GM21723 (cell line): ENCODE data around the gene LSM3.
A peak's percentile ranks its signal among the peaks of the same experiment; 100 is the strongest.

Experiments
- ATAC-seq: cut with Tn5 transposase; IDR thresholded peaks from one replicate; pipeline ENCODE4 v1.9.1; 2021; ENCODE audit warnings: mild to moderate bottlenecking, moderate library complexity; ENCODE audit not compliant: unreplicated experiment

Gene LSM3

DNA sequence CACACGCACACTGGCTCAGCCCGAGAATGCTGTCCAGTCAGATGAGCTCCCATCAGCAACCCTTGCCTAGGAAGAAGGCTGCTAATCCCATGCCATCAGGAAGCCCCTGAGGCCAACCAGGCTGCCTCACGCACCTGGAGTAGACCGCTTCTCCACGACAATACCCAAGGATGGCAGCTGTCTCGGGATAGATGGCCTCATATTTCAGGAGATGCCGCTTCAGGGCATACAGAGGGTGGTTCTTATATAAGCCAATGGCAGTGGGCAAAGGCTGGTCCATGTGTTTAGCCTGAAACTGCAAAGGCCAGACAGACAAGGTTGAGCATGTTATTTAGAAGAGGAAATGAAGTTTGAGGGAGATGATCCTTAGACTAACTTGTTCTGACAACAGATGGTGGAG lies 22.4 kb upstream of the LSM3 start:
- no peak for ATAC-seq

DNA sequence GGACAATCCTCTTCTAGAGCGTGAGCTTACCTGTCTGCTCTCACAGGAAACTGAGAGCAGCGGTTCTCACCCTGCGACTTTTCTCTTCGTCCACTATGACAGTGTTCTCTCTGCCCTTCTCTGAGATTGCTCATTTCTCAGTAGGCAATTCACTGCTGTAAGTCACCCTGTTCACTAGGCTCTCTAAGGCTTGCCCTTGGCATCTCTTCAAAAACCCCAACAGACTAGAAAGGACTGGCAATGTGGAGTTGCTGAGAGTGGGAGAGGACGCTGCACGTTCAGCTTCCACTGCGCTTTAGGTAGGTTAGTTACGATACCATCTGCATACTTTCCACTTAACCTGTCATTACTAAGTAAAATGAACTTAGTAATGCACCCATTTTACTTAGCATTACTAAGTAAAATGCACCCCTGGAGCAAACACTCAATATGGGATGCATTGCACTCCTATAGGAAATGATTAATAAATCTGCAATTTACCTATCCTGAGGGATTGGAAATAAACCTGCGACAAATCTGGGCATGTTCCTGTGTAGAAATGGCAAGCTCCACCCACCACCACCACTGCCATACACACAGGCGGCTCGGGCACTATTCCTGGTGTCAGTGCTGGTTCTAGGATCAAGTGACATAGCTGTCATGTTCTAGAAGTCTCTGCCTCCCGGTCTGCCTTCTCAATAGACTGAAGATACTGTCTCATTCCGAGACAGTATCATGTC lies 21.6 kb upstream of the LSM3 start:
- ATAC-seq = no peak

DNA sequence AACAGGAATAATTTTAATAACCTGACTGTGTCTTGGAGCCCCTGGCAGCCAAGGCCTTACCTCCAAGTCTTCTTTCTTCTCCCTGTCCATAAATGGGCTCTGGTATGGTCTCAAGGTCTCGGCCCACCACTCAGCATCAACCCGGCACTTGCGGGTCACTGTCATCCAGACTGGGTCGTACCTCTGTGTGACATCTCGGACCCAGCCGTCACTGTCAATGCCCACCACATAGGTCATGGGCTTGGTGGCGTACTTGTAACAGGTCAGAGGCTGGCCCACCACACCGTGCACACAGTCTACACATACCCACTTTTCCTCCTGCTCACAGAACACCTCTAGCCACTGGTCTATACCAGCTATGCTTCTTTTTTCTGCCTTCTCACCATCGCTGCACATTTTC lies 20.7 kb upstream of the LSM3 start:
- ATAC-seq = no peak

DNA sequence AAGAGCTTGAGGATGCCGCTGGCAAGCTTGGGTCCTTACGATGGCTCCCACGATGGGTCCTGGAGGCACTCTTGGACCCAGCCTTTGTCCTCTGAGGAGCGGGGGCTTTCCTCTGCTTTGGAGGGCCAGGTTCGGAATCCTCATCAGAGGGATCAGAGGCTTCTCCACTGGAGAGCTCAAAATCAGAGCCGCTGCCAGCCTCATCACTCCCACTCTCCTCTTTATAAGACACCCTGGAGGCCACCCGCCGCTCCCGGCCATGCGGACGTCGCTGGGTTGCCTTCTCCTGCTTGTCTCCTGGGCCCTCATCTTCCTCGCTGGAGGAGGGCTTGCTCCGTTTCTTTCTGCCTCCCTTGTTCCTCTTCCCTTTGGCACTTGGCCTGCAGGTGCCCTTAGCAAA lies 20.2 kb upstream of the LSM3 start:
- no peak for ATAC-seq

DNA sequence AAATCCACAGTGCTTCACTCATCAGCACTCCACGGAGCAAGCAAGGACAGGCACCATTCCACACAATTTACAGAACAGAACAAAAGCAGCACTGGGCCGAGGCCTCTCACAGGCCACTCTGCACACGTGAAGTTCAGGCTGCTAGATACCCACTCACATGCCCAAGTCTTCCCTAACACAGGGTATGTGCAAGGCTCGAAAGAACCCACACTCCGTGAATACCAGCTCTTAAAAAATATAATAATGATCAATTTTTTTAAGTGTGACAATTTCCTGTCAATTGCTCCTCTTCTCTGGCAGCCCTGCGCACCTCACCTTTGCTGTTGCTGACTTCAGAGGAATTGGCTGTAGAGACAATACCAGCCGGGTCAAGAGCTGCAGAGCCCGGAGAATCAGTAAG lies 19.2 kb upstream of the LSM3 start:
- no peak for ATAC-seq

DNA sequence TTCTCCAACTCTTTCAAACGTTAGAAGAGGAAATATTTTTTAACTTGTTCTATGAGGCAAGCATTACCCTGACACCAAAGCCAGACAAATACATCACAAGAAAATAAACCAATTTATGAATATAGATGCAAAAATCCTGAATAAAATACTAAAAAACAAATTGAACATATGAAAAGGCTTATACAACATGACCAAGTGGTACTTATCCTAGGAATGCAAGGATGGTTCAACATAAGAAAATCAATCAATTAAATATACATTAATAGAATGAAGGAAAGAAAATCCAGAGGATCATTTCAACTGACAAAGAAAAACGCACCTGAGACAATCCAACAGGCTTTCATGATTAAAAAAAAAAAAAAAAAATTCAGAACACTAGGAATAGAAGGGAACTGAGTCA lies 17.3 kb upstream of the LSM3 start:
- no peak for ATAC-seq

DNA sequence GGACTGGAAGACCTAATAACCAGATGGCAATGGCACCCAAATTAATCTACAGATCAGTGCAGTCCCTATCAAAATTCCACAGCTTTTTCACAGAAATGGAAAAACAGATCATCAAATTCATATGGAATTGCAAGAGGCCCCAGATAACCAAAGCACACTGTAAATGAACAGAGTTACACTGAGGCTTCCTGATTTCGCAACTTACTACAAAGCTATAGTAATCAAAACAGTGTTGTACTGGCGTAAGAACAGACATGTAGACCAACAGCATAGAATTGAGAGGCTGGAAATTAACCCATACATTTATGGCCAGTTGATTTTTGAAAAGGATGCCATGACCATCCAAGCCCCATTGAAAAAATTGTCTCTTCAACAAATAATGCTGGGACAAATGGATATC lies 16.4 kb upstream of the LSM3 start:
- no peak for ATAC-seq

DNA sequence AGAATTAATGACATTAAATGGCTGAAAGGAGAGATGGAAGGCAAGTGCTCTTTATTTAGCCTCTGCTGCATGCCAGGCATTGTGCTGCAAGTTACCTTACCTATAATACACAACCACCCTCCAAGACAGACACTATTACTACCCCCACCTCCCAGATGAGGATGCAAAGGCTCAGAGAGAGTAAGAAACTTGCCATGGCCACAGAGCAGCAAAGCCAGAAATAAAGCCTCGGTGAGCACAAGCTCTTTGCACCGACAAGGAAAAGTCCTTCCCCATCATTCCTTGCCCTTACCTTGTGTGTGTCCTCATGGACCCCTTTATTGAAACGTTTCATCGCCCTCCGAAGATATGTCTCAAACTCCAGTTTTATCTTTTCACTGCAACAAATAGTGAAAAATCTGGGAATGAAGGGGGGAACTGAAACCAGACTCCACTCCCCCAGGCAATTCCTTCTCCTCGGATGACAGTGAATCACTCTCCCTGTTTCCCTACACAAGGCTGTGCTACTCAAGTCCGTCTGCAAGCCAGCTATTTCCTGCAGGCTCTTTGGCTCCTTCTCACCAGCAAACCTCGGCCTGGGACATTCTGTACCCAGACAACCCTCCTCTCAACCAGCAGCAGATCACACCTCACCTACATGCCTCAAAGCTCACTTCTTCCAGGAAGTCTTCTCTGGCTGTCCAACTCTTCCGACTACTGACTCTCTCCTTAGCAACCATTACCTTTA lies 11.6 kb upstream of the LSM3 start:
- no peak for ATAC-seq

DNA sequence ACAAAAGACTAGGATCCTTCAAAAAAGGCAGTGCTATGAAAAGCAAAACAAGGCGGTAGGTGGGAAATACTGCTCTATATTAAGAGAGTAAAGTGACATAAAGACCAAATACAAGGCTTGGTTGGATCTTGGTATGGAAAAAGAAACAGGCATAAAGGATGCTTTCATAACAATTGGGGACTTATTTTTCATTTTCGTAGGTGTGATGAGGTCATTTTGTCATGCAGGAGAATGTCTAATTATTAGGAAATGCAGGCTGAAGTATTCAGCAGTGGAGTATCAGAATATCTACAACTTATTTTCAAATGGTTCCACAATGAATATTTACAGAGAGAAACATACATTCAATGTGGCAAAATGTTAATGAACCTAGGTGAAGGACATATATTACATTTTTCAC lies 9.2 kb upstream of the LSM3 start:
- no peak for ATAC-seq

DNA sequence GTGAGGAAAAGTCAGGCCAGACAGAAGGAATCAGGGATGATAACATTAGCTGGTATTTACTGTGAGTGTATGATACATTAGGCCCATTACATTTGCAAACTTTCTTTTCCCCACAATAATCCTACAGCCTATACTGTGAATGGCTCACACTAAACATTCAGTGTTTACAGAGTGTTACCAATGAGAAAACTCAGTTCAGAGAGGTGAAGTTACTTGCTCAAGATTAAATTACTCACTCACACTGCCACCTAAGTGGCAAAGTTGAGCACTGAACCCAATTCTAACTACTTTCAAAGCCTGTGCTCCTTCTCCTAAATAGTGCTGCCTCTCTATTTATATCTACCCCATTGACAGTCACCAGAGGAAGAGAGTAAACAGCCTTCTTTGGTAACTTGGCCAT lies 8.7 kb upstream of the LSM3 start:
- ATAC-seq = no peak

DNA sequence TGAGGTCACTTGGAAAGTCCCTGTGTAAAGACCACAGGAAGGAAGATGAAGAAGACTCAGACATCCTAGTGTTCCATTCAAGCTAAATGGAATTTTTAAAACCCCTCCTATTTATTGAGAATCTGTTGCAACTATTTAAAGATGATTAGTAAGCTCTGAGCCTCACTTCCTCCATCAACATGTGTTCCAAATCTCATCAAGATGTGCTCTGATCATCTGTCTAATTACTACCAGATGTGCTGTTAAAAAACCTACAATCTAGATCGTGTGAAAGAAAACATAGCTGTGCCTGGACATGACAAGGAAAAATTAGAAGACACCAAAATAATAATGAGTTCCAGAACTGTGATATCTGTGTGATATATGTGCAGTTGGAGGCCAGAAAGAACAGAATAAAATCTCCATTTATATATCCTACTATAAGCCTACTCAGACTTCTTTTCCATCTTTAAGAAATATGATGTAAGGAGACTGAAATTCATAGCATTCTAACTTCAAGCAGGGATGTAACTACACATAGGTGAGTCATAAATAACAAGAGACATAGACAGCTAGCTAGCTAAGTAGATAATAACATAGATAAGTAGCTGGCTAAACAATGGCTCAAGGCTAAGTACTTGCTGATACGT lies 8.0 kb upstream of the LSM3 start:
- no peak for ATAC-seq

DNA sequence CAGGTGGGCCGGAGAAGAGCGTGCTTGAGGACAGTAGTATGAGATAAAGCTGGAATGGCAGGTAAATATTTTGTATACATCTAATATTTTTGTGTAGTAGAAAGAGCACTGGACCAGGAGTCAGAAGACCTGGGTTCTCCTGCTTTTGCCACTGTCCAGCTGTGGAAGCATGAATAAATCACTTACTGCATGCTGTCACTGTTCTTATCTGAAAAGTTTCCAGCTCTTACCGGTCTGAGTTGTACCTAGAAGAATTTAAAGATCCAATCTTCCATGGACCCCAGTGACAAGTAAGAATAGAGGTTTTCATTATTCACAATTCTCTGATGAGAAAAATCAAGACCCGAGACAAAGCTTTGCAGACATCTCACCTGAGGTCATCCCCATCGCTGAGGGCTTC lies 6.1 kb upstream of the LSM3 start:
- no peak for ATAC-seq

DNA sequence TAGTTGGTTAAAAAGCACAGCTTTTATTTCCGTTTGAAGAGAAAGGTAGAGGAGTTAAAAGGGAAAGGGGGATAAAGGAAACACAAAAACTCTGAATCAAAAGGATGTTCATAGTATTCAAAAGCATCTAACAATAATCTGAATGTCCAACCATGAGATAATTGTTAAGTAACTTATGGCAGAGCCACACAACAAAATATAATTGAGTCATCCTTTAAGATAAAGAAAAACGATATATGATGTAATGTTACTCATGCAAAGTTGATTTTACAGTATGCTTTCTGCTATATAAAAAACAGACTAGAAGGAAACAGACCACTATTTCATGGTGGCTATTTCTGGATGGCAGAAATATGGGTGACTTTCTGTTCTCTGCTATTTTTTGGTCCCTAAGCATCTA lies 4.1 kb upstream of the LSM3 start:
- no peak for ATAC-seq

DNA sequence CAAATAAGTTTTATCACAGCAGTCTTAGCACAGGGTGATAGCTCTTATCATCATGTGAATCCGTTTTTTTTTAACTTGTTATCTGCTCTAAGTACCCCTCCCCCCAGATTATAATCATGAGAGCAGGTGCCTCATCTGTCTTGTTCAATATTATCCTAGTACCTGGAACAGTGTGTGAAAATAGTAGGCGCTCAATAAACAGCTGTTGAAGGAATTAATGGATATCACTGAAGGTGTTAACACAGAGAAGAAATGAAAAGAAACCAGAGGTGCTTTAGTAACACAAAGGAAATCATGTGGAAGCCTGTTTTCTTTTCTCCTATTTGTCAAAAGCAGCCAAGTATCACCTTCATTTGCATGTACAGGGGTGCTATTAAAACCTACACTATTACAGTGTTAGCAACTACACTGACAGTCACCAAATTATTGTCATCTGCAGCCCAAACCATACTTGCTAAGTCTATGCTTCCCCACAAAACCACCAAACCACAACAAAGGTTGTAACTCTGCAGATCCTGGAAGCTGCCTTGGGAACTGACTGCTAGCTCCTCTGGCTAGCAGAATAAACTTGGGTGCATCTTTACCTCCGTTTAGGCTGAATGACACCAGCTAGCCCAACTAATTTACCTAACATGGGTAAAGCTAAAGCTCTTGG lies 3.1 kb upstream of the LSM3 start:
- ATAC-seq = no peak

DNA sequence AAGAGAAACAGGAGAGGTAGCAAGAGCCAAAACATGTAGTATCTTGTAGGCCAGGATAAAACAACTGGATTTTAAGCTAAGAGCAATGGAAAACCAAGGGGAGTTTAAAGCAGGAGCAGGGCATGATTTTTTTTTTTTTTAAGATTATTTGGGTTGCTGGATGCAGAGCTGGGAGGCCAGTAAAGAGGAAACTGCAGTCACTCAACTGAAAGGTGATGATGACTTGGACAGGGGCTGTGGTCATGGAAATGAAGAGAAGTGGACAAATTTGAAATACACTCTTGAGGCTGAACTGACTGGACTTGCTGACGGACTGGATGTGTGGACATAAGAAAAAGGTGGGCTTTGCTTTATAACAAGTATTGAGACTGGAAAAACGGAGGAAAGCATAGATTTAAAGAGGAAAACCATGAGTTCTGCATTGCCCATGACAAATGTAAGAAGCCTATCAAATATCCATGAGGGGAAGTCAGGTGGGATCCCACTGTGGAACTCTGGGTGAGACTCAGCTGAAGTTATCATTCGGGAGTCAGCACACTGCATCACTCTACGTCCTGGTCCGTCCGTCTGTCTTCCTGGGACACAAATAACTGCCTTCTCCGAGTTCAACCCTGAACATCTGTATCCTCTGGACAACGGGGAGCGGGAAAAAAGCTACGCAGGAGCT lies 904 bp upstream of the LSM3 start:
- ATAC-seq = peak; percentile 15

DNA sequence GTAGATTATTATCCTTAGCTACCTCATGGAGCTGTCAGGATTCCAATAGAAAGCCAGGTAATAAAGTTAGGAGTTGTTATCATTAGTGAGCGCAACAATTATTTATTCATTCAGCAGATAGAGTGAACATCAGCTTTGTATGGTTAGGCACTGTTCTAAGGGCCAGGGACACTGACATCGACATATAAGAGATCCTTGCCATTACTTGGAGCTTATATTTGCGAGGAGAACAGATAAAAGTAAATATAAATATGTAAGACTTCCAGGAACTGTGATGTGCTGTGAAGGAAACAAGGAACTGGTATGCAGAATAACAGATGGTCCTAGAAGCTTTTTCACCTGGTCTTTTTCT lies 473 bp downstream of the LSM3 start:
- ATAC-seq = no peak

DNA sequence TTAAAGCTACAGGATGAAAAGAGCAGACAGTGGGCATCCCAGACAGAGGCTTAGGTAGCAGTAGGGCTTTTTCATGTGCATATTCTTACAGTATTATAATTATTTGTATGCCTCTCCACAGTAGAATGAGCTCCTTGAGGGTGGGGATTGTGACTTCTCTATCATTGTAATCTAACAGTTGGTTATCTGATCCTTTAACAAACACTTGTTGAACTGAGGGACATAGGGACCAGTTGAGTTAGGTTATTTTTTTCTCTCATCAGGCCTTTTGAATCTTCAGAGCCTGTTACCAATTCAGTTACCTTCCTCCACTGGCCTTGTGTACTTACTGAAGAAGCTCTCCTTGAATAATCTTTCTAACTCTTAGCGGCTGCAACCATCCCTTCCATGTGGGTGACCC lies 1.2 kb downstream of the LSM3 start:
- no peak for ATAC-seq

DNA sequence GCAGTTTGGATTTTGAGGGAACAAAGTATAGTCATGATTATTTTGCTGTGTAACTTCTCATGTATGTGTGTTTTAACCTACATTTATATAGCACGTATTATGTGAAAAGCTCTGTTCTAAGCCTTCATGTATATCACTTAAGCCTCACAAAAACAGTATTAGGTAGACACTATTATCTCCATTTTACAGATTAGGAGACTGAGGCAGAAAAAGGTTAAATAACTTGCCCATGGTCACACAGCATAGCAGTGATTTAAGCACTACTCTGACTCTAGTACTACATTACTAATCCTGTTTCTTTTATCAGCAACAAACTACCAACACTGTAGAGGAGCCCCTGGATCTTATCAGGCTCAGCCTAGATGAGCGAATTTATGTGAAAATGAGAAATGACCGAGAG lies 2.6 kb downstream of the LSM3 start:
- ATAC-seq = no peak

DNA sequence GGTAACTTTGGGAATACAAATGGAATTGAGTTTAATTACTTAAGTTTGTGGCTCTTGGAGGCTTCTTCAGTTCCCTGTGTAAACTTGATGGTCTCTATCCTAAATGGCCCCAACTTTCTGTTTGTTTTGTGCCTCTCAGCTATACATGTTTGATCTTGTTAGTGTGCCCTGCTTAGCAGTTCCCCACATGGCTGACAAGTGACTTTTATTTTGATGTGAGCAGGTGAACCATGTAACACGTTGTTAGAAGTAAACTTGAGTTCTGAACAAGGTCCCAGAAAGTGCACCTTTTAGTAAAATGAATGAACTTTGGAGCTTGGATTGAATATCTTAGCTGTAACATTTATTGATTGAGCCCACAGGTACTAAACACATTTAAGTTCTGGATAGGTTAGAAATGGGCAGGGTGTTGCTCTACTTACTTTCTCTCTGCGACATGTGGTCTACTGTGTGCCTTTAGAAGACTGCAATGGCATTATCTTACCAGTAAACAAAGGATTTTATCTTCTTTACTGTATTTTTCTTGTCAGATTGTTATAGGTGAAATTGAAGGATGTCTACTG lies 4.5 kb downstream of the LSM3 start:
- ATAC-seq = no peak

DNA sequence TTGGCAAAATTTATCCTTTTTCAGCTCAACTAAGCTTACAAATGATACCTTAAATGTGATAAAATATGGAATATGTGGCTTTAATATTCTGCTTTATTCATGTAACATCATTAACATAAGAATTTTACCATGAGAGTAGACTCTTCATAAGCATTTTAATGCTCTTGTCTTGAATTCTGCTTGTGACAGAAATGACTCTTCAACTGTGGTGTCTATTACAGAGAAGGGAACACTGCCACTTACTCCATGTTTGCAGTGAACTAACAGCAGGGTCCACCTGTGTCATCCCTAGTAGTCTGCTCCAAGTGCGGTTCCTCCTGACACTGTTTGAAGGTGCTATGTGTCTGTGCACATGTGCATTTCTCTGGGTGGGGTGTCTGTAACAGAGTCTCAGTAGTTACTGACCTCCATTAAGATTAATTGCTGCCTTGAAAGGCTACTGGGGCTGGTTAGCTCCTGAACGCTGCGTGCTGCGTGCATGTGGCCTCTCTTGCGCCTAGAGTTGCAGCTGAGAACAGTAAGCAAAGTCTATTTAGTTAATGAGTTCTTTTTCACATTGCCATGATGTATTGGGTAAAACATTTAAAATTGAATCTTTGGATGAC lies 8.3 kb downstream of the LSM3 start:
- no peak for ATAC-seq
